HG02678 (cell line): ENCODE results near the gene MDH1B.

Experiments
- ATAC-seq: cut with Tn5 transposase; IDR thresholded peaks from one replicate; pipeline ENCODE4 v1.9.1; 2021; ENCODE audit warnings: mild to moderate bottlenecking, moderate library complexity; ENCODE audit not compliant: unreplicated experiment

The MDH1B gene

DNA sequence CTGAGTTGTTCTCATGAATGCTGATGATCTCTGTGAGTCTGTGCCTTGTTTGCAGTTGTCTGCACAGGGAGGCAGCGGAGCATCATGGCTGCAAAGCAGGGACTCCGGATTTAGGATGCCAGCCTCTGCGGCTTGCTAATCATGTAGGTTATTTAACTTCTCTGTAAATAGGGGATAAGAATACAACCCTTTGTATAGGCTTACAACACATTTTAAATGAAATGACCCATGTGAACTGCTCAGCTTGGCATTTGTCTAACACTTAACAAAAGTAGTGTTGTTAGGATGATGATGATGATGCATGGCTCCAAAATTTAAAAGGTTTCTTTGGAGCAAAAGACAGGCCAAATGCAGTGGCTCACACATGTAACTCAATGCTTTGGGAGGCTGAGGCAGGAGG, 66.3 kb downstream of the MDH1B start:
- no peak for ATAC-seq

DNA sequence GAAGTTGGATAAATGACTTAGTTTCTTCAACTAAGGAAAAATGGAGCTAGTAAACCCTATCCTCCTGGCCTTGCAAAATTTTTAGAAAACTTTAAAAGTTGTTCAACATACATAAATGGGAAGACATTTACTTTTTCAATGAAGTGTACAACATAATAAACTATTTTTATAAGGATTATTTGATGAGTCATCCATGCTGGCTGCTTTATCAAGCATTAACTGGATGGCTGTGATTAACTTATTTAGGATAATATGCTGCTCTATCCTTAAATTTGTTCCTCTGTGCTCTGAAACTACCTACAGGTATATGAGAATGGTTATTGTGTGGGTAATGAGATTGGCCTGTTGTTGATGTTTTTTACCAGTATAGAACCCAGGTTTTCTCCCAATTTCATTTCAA, 68.2 kb downstream of the MDH1B start:
- no peak for ATAC-seq

DNA sequence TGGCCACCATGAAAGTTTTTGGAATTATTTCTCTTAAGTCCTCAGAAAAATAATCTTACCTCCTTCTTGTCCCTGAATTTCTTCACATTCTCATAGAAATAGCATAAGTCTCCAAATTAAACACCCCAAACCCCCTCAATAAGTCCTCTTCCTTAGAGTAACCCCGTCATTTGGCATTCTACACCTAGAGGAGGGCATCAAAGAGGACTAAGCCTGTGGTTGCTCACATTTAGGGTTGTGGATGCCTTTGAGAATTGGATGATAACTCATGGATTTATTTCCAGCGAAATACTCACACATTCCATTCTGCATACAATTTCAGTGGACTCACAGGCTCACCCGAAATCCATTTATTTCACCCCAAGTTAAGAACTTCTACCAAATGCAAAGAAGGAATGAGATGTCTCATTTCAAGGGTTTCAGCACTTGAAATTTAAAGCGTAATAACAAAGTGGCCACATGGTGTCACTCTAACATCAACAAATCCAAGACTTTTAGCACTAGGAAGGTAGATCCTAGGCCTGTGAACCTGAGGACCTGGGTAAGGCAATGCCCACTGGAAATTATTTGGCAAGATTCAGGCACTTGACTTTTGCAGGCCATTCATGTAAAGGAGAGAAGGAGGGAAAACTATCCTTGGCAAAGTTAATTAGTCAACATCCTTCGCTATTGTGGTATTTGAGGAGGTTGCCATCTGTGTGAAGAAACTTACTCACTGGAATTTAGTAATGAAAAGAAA, 71.6 kb downstream of the MDH1B start:
- ATAC-seq, result peak; percentile 72

DNA sequence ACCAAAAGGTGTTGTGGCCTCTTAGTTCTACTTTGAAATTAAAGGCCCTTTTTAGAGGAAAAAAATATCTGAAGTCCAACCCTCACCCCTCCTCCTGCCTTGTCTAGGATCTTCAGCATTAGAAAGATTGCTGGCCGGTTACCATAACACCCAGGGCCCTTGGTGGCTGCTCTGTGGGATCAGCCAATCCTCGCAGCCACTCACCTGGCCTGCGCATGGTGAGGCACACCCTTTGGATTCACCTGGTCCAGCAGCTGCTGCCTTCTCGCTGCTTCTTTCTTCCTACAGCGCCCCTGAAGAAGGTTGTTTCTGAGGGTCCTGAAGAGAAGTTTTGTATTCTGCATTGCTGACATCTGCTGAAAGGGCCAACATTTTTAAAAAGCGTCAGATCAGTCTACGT, 72.2 kb downstream of the MDH1B start:
- no peak for ATAC-seq

DNA sequence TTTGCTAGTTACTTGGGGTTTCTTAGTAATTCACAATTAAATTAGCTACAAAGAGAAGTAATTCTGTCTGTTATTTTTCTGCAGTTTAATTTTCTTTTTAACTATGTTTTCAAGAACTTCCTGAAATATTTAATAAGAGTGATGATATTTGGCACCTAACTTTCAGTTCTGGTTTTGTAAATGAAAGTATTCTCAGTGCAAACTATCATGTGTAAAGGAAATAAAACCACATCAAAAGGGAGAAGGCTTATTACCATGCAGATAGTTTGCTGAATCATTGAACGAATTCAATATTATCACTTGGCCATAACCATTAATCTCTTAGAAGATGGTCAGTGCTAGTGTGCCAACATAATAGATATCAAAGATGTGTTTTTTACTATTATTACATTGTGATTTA, 76.1 kb downstream of the MDH1B start:
- ATAC-seq, result no peak

DNA sequence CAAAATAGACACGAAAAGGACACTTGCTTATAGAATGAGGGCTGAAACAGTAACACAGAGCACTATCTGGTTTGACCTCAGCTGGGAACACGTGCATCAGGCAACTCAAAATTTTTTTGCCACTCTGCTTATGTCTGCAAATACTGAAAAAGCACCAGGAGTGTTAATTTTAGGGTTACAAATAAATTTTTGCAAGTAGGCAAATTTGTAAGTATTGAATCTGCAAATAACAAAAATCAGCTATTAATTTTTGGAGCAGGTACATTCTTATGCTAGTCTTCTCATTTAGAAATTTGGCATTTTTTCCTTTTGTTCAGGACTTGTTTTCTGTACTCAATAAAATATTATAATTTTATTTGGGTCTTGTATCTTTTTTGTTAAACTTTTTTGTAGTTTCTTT, 76.7 kb downstream of the MDH1B start:
- no peak for ATAC-seq
